NCI-H526 treated with DMSO at 0.1 percent for 48 hours (cell line): Measurements from ENCODE around the gene STAB1.

Experiments used
- DNase-seq: peaks from one replicate; lab custom pipeline; 2025; lab: John Stamatoyannopoulos, UW

Gene STAB1

GRCh38 chr3:52494886-52495495 lies at the start of gene STAB1:
TSS of gene STAB1 (plus strand) at chr3:52495338. CDS start at chr3:52495414, 76 bp downstream.
- no peak for DNase-seq

- DNase-seq, result no peak
Observed at GRCh38 chr3:52446042-52446441, 49.1 kb upstream of the STAB1 start.

GRCh38 chr3:52446631-52447511 lies 48.3 kb upstream of the STAB1 start:
- DNase-seq, result peak; percentile 44

GRCh38 chr3:52447512-52448355 lies 47.4 kb upstream of the STAB1 start:
- no peak for DNase-seq

GRCh38 chr3:52450489-52451236 lies 44.5 kb upstream of the STAB1 start:
- DNase-seq, result no peak

GRCh38 chr3:52451237-52452083 lies 43.7 kb upstream of the STAB1 start:
- no peak for DNase-seq

- DNase-seq, result no peak
Observed at GRCh38 chr3:52452126-52452525, 43.0 kb upstream of the STAB1 start.

- DNase-seq, result no peak
Observed at GRCh38 chr3:52452570-52453221, 42.4 kb upstream of the STAB1 start.

GRCh38 chr3:52453496-52454249 lies 41.5 kb upstream of the STAB1 start, which contains the start of gene TNNC1:
TSS of gene TNNC1 (minus strand) at chr3:52454041. CDS start at chr3:52454015, 26 bp downstream.
- no peak for DNase-seq

- no peak for DNase-seq
Observed at GRCh38 chr3:52454250-52454937, 40.7 kb upstream of the STAB1 start.

GRCh38 chr3:52454938-52455282 lies 40.2 kb upstream of the STAB1 start:
- no peak for DNase-seq

GRCh38 chr3:52455283-52456168 lies 39.6 kb upstream of the STAB1 start, which contains the start of gene NISCH:
TSS of gene NISCH (plus strand) at chr3:52455604. CDS start at chr3:52455642, 38 bp downstream.
- DNase-seq, result peak; percentile 83

GRCh38 chr3:52456169-52456799 lies 38.9 kb upstream of the STAB1 start:
- peak; percentile 26 for DNase-seq

- DNase-seq, result peak; percentile 43
Observed at GRCh38 chr3:52456800-52457183, 38.3 kb upstream of the STAB1 start.

- DNase-seq, result peak; percentile 48
Observed at GRCh38 chr3:52458031-52458760, 36.9 kb upstream of the STAB1 start.

GRCh38 chr3:52458770-52459545 lies 36.2 kb upstream of the STAB1 start:
- no peak for DNase-seq
